ENCODE results near the gene DAZAP1.
"Not testable (repeated sequence)": the region's sequence is repeated elsewhere in the genome, so short reads cannot be mapped to it uniquely, and the experiment has no call there.

DAZAP1 gene

DNA sequence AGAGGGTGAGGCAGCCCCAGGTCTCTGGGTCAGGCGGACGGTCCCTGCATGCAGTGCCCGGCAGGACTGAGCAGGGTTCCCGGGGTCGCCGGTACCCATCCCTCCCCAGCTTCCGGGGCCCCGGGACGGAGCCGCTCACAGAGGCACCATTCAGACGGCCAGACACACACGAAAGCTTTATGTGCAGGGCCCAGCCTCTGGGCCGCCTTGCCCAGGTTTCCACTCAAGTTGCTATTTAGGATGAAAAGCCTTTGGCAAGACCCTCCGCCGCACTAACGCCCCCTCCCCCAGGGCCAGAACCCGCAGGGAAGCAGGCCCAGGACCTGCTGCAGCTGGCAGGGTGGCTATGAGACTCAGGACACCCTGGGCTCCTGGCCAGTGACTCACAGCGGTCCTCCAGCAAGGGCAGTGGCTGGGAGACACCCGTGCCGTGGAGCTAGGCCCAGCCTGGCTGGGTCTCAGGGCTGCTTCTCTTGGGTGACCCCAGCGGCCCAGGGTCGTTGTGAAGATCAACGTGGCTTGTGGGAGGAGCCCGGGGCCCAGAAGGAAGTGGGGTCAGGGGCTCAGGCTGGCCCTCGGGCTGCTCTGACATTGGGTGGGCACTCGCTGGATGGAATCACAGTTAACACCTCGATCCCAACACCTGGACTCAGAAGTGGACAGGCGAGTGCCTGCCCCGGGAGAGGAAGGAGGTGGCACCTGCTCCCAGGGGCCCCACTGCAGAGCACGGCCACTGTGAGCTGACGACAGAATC lies 66.8 kb downstream of the DAZAP1 start:
- DNase-seq (ENCODE audit: low spot score) = no peak

DNA sequence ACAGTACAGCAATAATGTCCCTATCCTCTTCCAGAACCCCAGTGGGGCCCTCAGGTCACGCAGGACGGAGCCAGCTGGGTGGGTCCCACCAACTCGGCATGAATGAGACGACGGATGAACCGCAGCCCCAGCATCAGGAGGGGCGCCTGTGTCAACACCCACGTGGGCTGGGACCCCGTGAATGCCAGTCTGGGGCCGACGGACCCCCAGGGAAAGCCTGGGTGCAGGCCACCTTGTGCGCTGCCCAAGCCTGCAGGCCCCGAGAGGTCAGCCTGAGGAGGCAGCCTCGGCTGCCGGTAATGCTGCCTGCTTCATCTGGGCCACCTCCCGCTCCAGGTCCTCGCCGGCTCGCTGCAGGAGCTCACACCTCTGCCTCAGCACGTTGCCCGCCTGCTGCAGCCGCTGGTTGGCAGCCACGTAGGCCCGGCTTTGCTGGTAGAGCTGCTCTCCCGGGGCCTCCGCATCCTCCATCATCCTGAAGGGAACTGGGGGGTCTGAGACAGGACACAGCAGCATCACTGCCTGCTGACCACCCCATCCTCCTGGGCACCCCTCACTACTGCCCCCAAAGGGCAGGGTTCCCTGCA lies 67.5 kb downstream of the DAZAP1 start:
- no peak for DNase-seq (ENCODE audit: low spot score)

DNA sequence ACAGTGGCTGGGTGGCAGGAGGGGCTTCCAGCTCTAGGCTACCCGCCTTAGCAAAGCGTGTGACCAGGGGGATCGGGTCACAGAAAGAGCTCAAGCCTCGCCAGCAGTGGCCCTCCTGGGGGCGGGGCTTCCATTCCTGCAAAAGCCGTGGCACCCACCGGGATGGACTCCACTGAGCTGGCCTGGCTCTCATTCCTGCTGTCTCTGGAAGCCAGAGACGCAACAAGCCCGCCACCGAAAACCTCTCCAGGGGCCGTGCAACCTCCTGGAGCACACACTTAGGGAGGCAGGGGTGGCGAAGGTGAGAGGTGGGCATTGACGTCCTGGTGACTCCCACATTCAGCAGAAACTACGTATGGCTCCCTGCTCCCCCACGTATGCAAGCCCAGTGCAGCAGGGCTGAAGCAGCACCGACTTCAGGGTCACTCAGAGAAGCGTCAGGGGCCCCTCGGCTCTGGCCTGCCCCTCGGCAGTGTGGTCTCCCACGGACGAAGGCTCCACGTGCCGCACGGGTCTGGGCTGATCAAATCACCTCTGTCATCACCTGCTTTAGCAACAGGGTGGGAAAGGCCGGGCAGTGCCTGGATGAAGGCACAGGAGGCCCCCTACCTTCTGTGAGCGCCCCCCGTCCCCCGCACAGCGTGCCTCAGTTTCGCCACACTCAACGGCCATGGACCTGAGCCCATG lies 68.5 kb downstream of the DAZAP1 start:
- no peak for DNase-seq (ENCODE audit: low spot score)

DNA sequence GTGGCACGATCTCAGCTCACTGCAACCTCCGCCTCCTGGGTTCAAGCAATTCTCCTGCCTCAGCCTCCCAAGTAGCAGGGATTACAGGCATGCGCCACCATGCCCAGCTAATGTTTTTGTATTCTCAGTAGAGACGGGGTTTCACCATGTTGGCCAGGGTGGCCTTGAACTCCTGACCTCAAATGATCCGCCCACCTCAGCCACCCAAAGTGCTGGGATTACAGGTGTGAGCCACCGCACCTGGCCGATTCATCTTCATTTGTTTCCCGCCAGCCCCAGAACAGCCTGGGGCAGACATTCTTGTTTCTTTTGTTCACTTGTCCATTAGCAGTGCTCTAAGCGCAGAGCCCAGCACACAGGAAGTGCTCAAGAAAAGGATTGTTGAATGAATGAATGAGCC lies 69.7 kb downstream of the DAZAP1 start:
- DNase-seq (ENCODE audit: low spot score) = not testable (repeated sequence)

DNA sequence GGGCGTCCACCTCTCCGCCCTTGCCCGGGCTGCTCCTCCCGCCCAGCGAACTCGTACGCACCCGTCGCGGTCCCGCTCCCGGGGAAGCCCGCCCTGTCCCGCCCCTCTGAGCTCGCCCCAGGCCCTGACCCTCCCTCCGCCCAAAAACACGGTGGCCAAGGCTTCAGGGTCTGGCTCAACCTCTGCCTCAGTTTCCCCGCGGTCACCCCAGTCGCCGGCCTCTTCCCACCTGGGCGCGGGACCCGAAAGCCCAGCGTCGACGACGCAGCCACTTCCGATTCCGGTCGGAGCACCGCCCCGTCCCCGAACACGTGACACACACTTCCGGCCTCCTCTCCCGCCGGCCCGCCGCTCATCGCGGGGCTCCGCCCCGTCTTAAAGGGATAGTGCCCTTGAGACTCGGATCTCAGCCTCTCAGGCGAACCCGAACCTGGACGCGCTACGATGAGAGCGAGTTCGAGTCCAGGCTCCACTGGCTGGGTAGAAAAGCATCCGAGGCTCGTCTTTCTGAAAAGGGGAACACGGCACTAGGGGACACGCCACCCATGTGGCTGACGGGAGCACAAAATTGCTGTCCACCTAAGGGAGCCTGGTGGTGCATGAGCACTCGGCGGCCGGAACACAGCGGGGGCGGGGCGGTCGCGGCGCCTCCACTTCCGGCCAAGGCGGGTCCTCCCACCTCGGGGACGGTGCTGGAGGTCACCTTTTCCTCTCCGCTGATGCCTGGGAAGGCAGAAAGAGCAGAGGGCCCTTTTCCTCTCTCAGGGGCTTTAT lies 71.7 kb downstream of the DAZAP1 start, which contains the start of gene C19orf25:
TSS of gene C19orf25 (minus strand) at position 282 of the 774 bp plus-strand sequence. CDS start 312 bp downstream, outside the sequence.
- peak; percentile 94 for DNase-seq (ENCODE audit: low spot score)

DNA sequence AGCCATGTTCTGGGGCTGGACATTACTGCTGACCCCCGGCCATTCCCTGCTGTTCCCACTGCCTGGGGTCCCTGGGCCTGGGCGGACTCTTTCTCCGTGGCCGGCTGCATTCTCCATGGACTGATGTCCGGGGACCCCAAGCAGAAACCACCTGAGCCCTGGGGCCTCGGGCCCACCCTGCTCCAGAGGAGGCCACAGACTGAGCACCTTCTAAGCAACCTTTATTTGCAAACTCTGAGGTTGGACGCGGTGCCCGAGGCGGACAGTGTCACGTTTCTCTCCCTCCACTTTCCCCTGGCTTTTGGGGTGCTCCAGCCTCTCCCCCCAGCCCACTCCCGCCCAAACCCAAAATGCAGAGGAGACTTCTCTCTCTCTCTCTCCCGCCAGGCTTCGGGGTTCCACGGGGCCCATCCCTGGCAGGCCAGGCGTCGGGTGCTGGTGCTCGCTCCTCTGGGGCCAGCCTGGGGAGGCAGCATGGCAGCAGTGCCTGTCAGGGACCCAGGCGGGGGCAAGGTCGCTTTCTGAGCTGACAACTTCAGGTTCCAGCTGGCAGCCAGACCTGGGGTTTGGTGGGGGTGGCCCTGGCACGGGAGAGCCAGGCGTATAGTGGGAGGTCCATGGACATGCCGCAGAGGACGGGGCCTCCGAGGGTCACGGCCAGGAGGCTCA lies 74.0 kb downstream of the DAZAP1 start:
- DNase-seq (ENCODE audit: low spot score) = no peak

DNA sequence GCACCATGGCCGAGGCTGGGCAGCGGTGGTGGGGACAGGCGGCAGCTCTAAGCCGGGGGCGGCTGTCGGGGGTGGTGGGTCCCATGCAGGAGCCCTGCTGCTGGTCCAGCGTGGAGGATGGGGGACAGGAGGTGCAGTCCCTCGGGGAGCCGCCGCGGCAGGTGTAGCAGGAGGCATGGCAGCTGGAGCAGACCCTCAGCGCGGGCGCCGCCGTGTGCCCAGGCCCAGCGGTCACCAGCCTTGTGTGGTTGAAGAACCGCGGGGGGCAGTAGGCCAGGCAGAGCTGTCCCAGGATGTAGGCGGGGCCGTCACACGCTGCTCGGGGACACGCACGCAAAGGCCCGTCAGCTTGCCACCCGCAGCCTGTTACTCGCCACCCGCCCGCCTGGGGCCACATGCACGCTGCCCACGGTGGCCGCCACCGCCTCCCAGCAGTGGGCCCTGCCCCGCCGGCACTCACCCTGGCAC lies 74.5 kb downstream of the DAZAP1 start:
- no peak for DNase-seq (ENCODE audit: low spot score)

DNA sequence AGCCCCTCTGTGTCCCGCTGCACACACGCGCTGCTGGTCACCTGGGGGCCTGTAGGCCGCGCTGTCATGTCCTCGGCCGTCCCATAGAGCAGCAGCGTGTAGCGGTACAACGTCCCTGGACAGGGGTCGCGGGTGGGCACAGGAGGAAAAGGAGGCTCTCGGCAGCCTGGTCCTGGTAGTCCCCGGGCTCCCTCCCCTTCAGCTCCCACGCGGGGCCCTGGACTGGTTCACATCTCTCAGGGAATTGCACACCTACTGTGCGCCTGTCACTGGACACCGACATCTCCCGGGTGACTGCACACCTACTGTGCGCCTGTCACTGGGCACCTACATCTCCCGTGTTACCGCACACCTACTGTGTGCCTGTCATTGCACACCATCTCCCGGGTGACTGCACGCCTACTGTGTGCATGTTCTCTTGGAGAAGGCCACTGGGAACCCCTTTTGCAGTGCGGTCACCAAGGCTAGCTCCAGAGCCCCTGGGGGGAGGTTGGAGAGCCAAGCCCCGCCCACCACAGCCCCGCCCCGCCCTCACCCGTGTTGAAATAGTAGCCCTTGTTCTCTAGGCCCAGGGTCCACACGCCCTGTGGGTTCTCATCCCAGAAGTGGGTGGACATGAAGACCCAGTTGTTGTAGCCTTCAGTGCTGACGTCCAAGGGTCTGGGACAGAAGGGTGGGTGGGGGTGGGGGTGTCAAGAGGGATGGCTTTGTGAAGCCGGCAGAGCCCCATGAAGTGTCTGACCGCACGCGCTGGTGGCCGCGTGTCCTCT lies 75.2 kb downstream of the DAZAP1 start:
- DNase-seq (ENCODE audit: low spot score) = no peak

DNA sequence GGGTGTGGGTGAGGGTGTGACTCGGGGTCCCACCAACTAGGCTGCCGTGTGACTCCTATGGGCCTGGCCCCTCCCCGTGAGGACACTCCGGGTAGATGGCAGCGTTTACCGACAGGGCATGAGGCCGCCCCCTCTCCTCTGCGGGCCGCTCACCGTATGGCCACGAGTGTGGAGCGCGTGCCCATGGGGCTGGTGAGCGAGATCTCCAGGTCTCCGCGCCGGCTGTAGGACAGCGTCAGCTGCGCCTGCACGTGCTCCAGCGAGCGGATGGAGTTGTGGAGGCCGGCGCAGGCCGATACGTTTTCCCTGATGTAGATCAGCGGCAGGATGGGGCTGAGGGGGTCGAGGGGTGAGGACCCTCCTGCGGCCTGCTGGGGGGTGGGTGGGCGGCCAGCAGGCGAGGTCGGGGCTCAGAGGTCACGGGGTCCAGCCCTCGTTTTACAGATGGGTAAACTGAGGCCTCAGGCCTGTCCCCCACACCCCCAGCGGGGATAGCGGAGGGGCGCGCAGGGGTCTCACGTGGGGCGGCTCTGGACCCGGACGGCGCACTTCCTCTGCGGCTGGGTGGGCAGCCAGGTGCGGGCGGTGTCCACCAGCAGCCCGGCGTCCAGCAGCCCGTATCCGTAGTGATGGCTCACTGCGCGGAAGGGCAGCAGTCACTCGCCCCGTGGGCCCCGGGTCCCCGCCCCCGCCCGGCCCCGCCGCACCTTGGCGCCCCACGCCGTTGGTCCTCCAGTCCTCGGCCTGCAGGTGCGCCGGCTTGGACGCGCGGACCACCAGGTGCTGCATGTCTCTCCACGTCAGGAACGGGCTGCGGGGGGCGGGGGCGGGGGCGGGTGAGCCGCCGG lies 76.0 kb downstream of the DAZAP1 start:
- DNase-seq (ENCODE audit: low spot score) = no peak

DNA sequence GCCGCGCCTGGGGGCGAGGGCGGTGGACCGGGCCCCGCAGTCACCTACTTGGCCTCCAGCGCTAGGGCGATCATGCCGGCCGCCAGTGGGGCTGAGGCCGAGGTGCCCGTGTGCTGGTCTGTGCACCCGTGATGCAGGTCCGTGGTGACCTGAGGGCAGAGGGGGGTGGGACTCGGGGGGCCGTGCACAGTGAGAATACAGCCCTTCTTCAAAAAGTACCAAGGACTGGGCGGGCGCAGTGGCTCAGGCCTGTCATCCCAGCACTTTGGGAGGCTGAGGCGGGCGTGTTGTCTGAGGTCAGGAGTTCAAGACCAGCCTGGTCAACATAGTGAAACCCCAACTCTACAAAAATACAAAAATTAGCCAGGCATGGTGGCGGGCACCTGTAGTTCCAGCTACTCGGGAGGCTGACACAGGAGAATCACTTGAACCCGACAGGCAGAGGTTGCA lies 76.6 kb downstream of the DAZAP1 start:
- no peak for DNase-seq (ENCODE audit: low spot score)
